Measurements from ENCODE around the gene TENT4A. TPM values are rescaled to one million over a fixed set of nuclear protein-coding genes. Genes with fewer than 3 reads are reported as not detected.

The TENT4A gene
- total and polyA plus RNA-seq, 2 of the 13 experiments (the other 11 are each of a cell fraction or from before 2014, with no cell fraction given) = 6.3 to 13.3 TPM

DNA sequence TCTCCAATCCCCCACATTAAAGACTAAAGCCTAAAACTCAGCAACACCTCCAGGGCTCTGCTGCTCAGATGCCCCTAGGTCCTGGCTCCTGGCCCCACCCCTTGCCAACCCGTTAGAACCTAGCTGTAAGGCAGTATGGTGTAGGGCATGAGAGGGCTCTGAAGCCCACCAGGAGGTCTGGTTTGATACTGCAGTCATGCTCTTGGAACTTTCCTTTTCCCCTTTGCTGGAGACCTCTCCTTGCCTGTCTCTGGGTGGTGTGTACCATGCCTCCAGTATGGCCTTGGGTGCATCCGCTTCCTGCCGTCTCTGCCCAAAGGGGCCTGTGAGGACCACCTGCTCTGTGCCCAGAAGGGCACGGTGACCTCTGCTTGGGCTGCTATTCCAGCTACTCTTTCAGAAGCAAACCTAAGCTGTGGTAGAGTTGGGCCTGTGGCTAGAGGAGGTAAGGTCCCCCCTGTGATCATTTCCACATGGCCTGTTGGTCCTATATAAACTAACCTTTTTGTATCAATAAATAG is 3.5 kb downstream of the TENT4A start:
- Histone ChIP-seq H3K4me2 (ENCODE audit: low read depth, low read length) (peak overlapping the region; percentile 92), H3K9ac (ENCODE audit: insufficient read depth, low read depth, low read length) (peak overlapping the region; percentile 74; the same call in 1 of the 2 replicates), H3K27ac (ENCODE audit: extremely low read length, insufficient read depth, low read length) (no peak overlapping the region), H3K9me3 (ENCODE audit: low read length) (no peaks in the 10 kb centered on the region), H3K36me3 (replicated peaks in 1 of 2; ENCODE audit: control insufficient read depth in 1 of 2, insufficient read depth in 2 of 2, low read length in 2 of 2) (peaks cover 3 to 31% of the 10 kb centered on the region in 2 experiments; a peak in 4 of 5 replicates), H3K27me3 (ENCODE audit: control insufficient read depth in 1 of 2, insufficient read depth in 2 of 2, low read length in 2 of 2) (no peaks in the 10 kb centered on the region), H2AFZ (ENCODE audit: low read length) (no peak overlapping the region), H4K20me1 (ENCODE audit: insufficient read depth, low read length) (peaks cover 68% of the 10 kb centered on the region), H3K4me1 (ENCODE audit: insufficient read depth, low read length) (peaks cover 60% of the 10 kb centered on the region), H3K79me2 (ENCODE audit: insufficient read depth, low read length) (peaks cover 73% of the 10 kb centered on the region), H3K4me3 (replicated peaks in 1 of 3; ENCODE audit: insufficient read depth in 1 of 3, low read depth in 2 of 3, low read length in 3 of 3) (peak overlapping the region; percentile 75 to 92 (median 80); a peak in 5 of 6 replicates)
- ChIA-PET CTCF (ENCODE audit: low intra/inter-chr PET ratio, low total read pairs) (no interaction called here), POLR2A (no interaction called here)
- intact Hi-C loops (cut with micrococcal nuclease; ENCODE audit: unreplicated experiment) = loop anchor here (1.0 kb wide), 1 partner anchor 83 kb away; the partner anchor contains the start of genes NSUN2 and SRD5A1
- ATAC-seq = no peak
- BruUV-seq (replicated peaks) = no TSS peak
- WGBS (ENCODE audit: low lambda C conversion rate) = 64% methylated on average over 3 of the region's 4 CpGs
- DNase-seq (ENCODE audit: low spot score) = no peak
- no peak for FAIRE-seq
- in situ Hi-C loops (cut with HindIII; ENCODE audit: extremely low pct_ligation_motif_present, low pct_unique_long_range_greater_than_20kb) = no loop called here
- TF ChIP-seq HCFC1 (IDR thresholded peaks at IDR 0.05; ENCODE audit: low read depth, low read length) (no peak), ZNF746 (CRISPR knock-in tag; IDR thresholded peaks at IDR 0.05) (no peak), ZNF816 (CRISPR knock-in tag; IDR thresholded peaks at IDR 0.05; ENCODE audit: borderline replicate concordance) (no peak), ZNF660 (CRISPR knock-in tag; IDR thresholded peaks at IDR 0.05; ENCODE audit: borderline replicate concordance, low read depth) (no peak), SMARCC2 (IDR thresholded peaks at IDR 0.05) (no peak), ZNF777 (CRISPR knock-in tag; IDR thresholded peaks at IDR 0.05) (no peak), ZNF446 (CRISPR knock-in tag; IDR thresholded peaks at IDR 0.05) (no peak), XRCC5 (optimal IDR thresholded peaks at IDR 0.05; ENCODE audit: low read length) (no peak), ZBTB7A (CRISPR knock-in tag; IDR thresholded peaks at IDR 0.05) (no peak), ARNT (IDR thresholded peaks at IDR 0.05) (no peak), SOX13 (IDR thresholded peaks at IDR 0.05) (no peak), SOX13 (CRISPR knock-in tag; conservative IDR thresholded peaks at IDR 0.05 in 1 of 2, IDR thresholded peaks at IDR 0.05 in 1 of 2) (no peak), CC2D1A (CRISPR knock-in tag; IDR thresholded peaks at IDR 0.05) (no peak), KDM4B (CRISPR knock-in tag; IDR thresholded peaks at IDR 0.05) (no peak)
- TF ChIP-seq, protein P1, sequence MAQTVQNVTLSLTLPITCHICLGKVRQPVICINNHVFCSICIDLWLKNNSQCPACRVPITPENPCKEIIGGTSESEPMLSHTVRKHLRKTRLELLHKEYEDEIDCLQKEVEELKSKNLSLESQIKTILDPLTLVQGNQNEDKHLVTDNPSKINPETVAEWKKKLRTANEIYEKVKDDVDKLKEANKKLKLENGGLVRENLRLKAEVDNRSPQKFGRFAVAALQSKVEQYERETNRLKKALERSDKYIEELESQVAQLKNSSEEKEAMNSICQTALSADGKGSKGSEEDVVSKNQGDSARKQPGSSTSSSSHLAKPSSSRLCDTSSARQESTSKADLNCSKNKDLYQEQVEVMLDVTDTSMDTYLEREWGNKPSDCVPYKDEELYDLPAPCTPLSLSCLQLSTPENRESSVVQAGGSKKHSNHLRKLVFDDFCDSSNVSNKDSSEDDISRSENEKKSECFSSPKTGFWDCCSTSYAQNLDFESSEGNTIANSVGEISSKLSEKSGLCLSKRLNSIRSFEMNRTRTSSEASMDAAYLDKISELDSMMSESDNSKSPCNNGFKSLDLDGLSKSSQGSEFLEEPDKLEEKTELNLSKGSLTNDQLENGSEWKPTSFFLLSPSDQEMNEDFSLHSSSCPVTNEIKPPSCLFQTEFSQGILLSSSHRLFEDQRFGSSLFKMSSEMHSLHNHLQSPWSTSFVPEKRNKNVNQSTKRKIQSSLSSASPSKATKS (CRISPR knock-in tag; IDR thresholded peaks at IDR 0.05) = no peak
- TF ChIP-seq, protein P2, sequence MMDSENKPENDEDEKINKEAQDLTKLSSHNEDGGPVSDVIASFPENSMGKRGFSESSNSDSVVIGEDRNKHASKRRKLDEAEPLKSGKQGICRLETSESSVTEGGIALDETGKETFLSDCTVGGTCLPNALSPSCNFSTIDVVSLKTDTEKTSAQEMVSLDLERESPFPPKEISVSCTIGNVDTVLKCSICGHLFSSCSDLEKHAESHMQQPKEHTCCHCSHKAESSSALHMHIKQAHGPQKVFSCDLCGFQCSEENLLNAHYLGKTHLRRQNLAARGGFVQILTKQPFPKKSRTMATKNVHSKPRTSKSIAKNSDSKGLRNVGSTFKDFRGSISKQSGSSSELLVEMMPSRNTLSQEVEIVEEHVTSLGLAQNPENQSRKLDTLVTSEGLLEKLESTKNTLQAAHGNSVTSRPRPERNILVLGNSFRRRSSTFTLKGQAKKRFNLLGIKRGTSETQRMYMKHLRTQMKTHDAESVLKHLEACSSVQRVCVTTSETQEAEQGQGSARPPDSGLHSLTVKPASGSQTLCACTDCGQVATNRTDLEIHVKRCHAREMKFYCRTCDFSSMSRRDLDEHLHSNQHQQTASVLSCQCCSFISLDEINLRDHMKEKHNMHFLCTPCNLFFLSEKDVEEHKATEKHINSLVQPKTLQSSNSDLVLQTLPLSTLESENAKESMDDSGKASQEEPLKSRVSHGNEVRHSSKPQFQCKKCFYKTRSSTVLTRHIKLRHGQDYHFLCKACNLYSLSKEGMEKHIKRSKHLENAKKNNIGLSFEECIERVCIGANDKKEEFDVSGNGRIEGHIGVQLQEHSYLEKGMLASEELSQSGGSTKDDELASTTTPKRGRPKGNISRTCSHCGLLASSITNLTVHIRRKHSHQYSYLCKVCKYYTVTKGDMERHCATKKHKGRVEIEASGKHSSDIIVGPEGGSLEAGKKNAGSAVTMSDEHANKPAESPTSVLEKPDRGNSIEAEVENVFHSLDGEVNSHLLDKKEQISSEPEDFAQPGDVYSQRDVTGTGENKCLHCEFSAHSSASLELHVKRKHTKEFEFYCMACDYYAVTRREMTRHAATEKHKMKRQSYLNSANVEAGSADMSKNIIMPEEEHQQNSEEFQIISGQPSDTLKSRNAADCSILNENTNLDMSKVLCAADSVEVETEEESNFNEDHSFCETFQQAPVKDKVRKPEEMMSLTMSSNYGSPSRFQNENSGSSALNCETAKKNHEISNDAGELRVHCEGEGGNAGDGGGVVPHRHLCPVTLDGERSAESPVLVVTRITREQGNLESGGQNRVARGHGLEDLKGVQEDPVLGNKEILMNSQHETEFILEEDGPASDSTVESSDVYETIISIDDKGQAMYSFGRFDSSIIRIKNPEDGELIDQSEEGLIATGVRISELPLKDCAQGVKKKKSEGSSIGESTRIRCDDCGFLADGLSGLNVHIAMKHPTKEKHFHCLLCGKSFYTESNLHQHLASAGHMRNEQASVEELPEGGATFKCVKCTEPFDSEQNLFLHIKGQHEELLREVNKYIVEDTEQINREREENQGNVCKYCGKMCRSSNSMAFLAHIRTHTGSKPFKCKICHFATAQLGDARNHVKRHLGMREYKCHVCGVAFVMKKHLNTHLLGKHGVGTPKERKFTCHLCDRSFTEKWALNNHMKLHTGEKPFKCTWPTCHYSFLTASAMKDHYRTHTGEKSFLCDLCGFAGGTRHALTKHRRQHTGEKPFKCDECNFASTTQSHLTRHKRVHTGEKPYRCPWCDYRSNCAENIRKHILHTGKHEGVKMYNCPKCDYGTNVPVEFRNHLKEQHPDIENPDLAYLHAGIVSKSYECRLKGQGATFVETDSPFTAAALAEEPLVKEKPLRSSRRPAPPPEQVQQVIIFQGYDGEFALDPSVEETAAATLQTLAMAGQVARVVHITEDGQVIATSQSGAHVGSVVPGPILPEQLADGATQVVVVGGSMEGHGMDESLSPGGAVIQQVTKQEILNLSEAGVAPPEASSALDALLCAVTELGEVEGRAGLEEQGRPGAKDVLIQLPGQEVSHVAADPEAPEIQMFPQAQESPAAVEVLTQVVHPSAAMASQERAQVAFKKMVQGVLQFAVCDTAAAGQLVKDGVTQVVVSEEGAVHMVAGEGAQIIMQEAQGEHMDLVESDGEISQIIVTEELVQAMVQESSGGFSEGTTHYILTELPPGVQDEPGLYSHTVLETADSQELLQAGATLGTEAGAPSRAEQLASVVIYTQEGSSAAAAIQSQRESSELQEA (CRISPR knock-in tag; IDR thresholded peaks at IDR 0.05; ENCODE audit: not compliant biosample characterization) = no peak

Measured in HepG2 (cell line).